PFSK-1 (cell line): Measurements from ENCODE around the gene RPUSD3.

ENCODE experiments used
- POLR2AphosphoS5 ChIP-seq: IDR thresholded peaks from 2 replicates; pipeline ENCODE4 v1.6.1; 2012; ENCODE audit warnings: low read depth, mild to moderate bottlenecking, control low read depth, low read length, moderate library complexity
- SIN3A ChIP-seq: IDR thresholded peaks from 2 replicates; pipeline ENCODE4 v1.6.1; 2012; ENCODE audit warnings: mild to moderate bottlenecking, low read length, moderate library complexity, borderline replicate concordance; ENCODE audit not compliant: insufficient read depth
- TAF1 ChIP-seq: IDR thresholded peaks from 2 replicates; pipeline ENCODE4 v1.6.1; 2012; ENCODE audit warnings: low read length, control low read depth, borderline replicate concordance; ENCODE audit not compliant: insufficient read depth
- TF ChIP-seq, protein P1 (sequence below), 2 experiments: IDR thresholded peaks; 2 replicates each; pipeline versions ENCODE4 v1.6.1 to v1.8.0; 2011 to 2012; ENCODE audit warnings: low read depth in 2 of 2, low read length in 2 of 2, control low read depth in 1 of 2, inconsistent platforms in 1 of 2, mild to moderate bottlenecking in 1 of 2, moderate library complexity in 1 of 2; ENCODE audit not compliant: insufficient read depth in 1 of 2

DNA sequence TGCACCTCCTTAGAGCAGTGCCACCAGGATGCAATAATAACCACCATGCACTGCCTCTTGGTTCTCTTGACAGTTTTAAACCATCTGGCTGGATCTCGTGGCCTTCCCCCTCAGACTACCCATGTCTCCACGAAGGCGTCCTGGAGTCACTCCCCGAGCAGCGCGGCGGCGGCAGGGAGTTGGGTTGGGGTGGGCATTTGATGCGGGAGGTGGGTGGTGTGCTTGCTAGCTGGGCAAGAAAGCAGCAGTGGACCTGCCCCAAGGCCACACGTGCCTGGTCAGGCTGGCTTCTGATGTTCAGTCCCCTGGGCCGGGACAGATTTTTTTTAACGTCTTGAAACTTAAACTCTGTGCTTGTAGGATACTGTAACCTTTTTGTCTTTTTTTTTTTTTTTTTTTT is 37.7 kb downstream of the RPUSD3 start:
- TF ChIP-seq, protein P1, sequence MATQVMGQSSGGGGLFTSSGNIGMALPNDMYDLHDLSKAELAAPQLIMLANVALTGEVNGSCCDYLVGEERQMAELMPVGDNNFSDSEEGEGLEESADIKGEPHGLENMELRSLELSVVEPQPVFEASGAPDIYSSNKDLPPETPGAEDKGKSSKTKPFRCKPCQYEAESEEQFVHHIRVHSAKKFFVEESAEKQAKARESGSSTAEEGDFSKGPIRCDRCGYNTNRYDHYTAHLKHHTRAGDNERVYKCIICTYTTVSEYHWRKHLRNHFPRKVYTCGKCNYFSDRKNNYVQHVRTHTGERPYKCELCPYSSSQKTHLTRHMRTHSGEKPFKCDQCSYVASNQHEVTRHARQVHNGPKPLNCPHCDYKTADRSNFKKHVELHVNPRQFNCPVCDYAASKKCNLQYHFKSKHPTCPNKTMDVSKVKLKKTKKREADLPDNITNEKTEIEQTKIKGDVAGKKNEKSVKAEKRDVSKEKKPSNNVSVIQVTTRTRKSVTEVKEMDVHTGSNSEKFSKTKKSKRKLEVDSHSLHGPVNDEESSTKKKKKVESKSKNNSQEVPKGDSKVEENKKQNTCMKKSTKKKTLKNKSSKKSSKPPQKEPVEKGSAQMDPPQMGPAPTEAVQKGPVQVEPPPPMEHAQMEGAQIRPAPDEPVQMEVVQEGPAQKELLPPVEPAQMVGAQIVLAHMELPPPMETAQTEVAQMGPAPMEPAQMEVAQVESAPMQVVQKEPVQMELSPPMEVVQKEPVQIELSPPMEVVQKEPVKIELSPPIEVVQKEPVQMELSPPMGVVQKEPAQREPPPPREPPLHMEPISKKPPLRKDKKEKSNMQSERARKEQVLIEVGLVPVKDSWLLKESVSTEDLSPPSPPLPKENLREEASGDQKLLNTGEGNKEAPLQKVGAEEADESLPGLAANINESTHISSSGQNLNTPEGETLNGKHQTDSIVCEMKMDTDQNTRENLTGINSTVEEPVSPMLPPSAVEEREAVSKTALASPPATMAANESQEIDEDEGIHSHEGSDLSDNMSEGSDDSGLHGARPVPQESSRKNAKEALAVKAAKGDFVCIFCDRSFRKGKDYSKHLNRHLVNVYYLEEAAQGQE (IDR thresholded peaks at IDR 0.05; ENCODE audit: insufficient read depth in 1 of 2, low read depth in 2 of 2, low read length in 2 of 2) = no peak
- TF ChIP-seq TAF1 (no peak), POLR2AphosphoS5 (no peak), SIN3A (no peak)
